ENCODE data around the gene NDE1.

- TF ChIP-seq POLR2A (IDR thresholded peaks at IDR 0.05; ENCODE audit: low read length) = no peak
- no peak for TF ChIP-seq CTCF (IDR thresholded peaks at IDR 0.05)
- TF ChIP-seq, protein P1, sequence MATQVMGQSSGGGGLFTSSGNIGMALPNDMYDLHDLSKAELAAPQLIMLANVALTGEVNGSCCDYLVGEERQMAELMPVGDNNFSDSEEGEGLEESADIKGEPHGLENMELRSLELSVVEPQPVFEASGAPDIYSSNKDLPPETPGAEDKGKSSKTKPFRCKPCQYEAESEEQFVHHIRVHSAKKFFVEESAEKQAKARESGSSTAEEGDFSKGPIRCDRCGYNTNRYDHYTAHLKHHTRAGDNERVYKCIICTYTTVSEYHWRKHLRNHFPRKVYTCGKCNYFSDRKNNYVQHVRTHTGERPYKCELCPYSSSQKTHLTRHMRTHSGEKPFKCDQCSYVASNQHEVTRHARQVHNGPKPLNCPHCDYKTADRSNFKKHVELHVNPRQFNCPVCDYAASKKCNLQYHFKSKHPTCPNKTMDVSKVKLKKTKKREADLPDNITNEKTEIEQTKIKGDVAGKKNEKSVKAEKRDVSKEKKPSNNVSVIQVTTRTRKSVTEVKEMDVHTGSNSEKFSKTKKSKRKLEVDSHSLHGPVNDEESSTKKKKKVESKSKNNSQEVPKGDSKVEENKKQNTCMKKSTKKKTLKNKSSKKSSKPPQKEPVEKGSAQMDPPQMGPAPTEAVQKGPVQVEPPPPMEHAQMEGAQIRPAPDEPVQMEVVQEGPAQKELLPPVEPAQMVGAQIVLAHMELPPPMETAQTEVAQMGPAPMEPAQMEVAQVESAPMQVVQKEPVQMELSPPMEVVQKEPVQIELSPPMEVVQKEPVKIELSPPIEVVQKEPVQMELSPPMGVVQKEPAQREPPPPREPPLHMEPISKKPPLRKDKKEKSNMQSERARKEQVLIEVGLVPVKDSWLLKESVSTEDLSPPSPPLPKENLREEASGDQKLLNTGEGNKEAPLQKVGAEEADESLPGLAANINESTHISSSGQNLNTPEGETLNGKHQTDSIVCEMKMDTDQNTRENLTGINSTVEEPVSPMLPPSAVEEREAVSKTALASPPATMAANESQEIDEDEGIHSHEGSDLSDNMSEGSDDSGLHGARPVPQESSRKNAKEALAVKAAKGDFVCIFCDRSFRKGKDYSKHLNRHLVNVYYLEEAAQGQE (IDR thresholded peaks at IDR 0.05) = no peak
- no peak for TF ChIP-seq RNF2 (IDR thresholded peaks at IDR 0.05; ENCODE audit: borderline replicate concordance, low read depth)
- TF ChIP-seq JUNB (IDR thresholded peaks at IDR 0.05) = no peak
- no peak for TF ChIP-seq ESRRA (IDR thresholded peaks at IDR 0.05; ENCODE audit: borderline replicate concordance, low read length)
- no peak for TF ChIP-seq MAX (IDR thresholded peaks at IDR 0.05)
- TF ChIP-seq TP53 (CRISPR knock-in tag; IDR thresholded peaks at IDR 0.05) = no peak
- TF ChIP-seq, protein P2, sequence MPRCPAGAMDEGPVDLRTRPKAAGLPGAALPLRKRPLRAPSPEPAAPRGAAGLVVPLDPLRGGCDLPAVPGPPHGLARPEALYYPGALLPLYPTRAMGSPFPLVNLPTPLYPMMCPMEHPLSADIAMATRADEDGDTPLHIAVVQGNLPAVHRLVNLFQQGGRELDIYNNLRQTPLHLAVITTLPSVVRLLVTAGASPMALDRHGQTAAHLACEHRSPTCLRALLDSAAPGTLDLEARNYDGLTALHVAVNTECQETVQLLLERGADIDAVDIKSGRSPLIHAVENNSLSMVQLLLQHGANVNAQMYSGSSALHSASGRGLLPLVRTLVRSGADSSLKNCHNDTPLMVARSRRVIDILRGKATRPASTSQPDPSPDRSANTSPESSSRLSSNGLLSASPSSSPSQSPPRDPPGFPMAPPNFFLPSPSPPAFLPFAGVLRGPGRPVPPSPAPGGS (IDR thresholded peaks at IDR 0.05) = no peak
- no peak for TF ChIP-seq FOSB (CRISPR knock-in tag; IDR thresholded peaks at IDR 0.05)
- TF ChIP-seq BHLHE40 (IDR thresholded peaks at IDR 0.05; ENCODE audit: low read depth, low read length) = no peak
- no peak for TF ChIP-seq MYC (IDR thresholded peaks at IDR 0.05; ENCODE audit: borderline replicate concordance, low read length)
- no peak for TF ChIP-seq RFX5 (IDR thresholded peaks at IDR 0.05)
- no peak for TF ChIP-seq RCOR1 (IDR thresholded peaks at IDR 0.05; ENCODE audit: low read depth, low read length)
Observed at GRCh38 chr16:15771694-15772093, 121.6 kb downstream of the NDE1 start.

Data from A549 (cell line).